Measurements from ENCODE around the gene ISG20L2.

DNA sequence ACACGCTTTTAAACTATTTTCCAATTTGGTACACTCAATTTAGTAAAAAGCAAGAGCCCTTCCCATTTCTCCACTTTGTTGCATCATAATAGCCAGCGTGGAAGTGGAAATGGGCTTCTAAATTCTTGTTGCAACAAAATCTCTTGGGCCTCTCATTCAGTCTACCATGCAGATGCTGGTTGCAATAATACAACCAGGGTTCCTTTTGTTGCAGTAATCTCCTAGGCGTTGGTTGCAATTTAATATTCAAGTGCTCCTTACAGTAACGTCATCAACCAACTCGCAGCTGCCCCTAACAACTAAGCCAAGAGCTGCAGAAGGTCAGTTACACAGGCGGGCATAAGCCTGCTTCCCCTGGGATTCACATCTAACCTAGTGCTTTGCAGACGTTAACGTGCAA is 25.7 kb upstream of the ISG20L2 start:
- no peak for TF ChIP-seq CEBPB (IDR thresholded peaks at IDR 0.05)
- no peak for TF ChIP-seq TAF1 (IDR thresholded peaks at IDR 0.05; ENCODE audit: low read depth)
- no peak for TF ChIP-seq EP300 (IDR thresholded peaks at IDR 0.05; ENCODE audit: borderline replicate concordance)
- no peak for TF ChIP-seq EGR1 (IDR thresholded peaks at IDR 0.05)
- TF ChIP-seq RAD21 (IDR thresholded peaks at IDR 0.05; ENCODE audit: low read depth) = no peak
- no peak for TF ChIP-seq FOXM1 (IDR thresholded peaks at IDR 0.05; ENCODE audit: borderline replicate concordance, low read depth)

All from Ishikawa (cell line).